Stimulated activated CD4-positive, alpha-beta T cell treated with anti-CD3 and anti-CD28 coated beads, Interleukin-4, amount 100 ng/mL, for 24 hours (primary cell): Measurements from ENCODE around the gene PARD3B.

Experiments used
- DNase-seq: peaks from one replicate; pipeline ENCODE4 v3.0.0-alpha.2; 2020

Gene PARD3B

DNA sequence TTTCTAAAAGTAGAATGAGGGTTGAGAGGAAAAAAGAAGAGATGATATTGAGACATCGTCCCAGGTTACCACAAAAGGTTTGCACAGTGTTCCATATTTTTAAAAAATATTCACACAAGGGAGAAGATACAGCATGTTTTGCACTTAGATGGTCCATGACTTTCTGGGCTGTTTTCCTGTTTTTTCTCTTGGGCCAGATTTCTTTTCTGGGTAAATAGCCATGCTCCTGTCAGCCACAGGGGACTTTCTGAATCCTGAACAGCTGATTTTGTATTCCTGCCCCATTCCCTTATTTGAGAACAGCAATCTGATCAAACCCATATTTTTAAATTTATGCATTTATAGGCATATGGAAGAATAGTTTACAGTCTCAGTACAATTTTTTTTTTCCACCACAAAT is 951.1 kb downstream of the PARD3B start:
- no peak for DNase-seq

DNA sequence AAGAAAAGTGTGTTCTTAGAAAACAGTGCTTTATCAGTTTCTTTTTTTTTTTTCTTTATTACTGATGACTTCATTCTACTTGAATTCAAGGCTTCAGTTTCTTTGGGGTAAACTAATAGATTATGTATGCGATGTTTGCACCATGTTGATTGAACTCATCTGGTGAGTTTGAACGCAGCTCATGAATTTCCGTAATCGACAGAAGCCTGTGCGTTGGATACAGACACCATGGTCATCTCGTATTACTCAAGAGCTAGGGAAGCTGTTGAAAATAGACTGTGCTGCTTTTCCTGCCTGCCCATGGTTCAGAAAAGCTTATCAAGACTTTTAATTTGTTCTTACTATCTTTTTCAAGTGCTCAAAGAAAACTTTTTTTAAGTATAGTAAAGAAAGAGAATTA is 951.5 kb downstream of the PARD3B start:
- no peak for DNase-seq

- DNase-seq = no peak
Observed at GRCh38 chr2:205499006-205499405, 953.7 kb downstream of the PARD3B start.

DNA sequence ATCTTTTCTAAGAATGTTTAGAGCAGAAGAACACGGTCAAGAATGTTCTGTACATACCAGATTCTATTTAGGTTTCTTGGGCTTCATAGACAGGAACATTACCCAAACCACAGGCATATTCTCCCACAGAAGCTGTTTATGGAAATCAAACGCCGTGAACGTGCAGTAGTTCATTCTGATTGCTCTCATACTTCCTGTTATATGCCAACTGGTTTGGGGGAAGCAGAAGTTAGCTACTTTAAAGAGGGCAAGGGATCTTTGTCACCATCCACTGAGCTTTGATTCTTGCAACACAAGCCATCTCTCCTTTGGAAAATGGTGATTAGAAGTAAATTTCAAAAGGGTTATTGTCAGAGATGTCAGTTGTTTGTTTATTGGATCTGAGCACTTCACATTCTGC is 954.8 kb downstream of the PARD3B start:
- DNase-seq = no peak

DNA sequence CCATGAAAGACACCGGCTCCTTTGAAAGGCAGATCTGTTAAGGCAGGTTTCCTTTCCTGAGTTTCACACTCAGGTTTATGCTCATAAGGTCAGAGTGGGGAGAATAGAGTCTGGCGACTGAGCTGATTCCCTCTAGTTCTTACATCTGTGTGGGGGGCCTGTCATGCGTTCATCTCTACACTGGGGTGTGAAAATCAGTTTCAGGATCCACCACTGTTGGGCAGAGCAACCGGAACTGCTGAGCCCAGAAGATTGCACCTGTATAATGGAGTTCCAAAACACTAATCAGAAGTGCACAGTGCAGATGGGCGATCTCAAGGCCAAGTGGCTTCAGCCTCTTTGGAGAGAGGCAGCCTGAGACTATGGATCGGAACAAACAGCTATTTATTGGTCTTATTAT is 955.7 kb downstream of the PARD3B start:
- no peak for DNase-seq

- DNase-seq = no peak
Observed at GRCh38 chr2:205501826-205502225, 956.6 kb downstream of the PARD3B start.

- no peak for DNase-seq
Observed at GRCh38 chr2:205505371-205505770, 960.1 kb downstream of the PARD3B start.

DNA sequence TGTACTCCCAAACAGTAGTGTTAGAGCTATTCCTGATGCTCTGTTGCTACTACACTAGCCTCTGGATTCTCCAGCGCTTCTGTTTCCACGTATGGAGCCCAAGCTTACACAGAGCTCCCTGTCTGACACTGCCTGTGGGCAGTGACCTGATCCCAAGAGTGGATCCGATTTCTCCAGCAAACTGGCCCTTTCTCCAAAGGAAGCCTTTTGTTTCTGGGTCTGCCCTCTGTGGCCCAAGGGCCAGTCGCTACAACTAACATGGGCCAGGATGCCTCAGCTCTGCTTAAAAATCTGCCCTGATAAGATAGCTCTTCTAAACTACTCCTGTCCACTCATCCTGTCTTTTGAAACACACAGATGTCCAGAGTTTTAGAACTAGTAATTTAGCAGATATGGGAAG is 964.4 kb downstream of the PARD3B start:
- DNase-seq = no peak

DNA sequence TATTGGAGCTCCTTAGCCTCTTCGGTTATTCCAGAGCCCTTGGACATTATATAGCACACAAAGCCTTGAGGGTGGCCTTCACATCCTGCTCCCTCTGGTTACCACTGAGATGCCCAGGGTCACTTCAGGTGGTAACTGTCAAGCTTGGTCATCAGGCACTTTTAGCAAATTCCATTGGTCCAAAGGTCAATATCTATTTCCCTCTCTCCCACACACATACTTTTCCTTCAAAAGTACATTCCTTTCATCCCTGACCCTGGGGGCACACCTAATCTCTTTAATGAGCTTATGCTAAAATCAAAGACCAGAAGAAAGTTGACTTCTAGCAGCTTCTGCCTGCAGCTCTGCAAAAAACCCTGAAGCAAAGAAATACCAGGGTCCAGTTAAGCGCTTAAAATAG is 965.1 kb downstream of the PARD3B start:
- DNase-seq = no peak

DNA sequence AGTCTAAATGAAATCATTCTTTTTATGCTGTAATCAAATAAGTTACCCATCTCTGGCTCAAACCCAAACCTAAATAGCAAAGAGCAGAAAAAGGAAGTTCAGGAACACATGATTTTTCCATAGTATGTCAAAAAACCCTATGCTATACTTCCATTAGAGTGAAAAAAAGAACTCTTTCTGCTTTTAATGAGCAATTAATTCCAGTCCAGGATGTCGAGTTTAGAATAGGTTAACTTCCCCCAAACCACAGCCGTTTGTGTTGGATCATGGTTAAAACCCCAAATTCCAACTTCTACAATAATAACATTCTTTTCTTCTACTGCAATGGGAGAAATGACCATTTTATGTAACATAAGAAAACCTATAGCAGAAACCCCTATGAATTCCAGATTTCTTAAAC is 965.9 kb downstream of the PARD3B start:
- DNase-seq = no peak

DNA sequence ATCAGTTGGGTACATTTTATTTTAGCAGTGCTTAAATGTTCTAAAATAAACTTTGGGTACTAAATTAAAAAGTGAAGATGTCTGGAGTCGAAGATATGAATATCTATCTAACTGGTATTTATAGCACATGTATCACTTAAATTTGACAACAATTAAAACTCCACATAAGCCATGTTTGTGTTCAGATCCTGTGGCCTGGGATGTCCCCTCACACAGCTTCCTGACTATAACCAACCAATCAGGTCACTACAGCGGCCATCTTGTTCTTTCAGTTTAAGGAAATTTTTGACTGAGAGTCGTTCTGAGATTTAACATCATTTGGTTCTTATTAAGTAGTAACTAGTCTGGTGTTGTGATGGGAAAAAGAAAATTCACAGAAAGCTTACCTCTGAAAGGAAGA is 966.4 kb downstream of the PARD3B start:
- DNase-seq = no peak

- no peak for DNase-seq
Observed at GRCh38 chr2:205520311-205520710, 975.0 kb downstream of the PARD3B start.

- DNase-seq = no peak
Observed at GRCh38 chr2:205524656-205525055, 979.4 kb downstream of the PARD3B start.

DNA sequence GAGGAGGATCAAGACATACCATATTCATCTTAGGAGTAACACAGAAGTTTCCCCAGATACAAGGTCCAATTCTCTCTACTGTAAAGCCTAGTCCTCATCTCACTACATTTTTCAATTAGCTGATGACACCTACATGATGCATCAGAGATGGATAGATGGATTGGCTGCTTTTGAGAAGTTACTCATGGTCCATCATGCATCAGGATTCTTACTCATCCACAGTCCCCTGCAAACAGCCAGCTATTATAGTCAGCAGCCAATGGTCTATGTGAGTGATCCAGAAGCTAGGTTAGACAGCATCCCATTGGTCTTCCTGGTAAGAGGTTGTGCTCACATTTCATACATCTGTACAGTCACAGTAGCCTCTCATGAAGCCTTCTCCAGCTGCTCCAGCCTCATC is 982.5 kb downstream of the PARD3B start:
- no peak for DNase-seq

DNA sequence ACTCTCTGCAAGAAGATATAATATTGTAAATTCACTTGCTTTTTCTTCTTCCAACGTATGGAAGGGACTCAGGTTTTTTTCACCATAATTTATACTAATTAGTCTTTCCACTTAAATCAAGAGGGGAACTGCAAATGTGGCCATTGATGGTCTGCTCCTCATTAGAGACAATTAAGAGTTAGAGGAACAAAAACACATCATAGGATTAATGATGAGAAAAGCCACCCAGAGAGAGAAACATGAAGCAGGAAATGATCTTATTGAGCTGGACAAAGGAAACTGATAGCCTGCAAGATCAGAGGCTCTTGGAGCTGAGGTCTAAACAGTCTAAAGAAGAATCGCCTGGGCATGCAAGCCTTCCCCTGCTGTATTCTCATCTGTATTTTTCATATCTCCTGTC is 985.8 kb downstream of the PARD3B start:
- no peak for DNase-seq

- DNase-seq = no peak
Observed at GRCh38 chr2:205531489-205532148, 986.3 kb downstream of the PARD3B start.

DNA sequence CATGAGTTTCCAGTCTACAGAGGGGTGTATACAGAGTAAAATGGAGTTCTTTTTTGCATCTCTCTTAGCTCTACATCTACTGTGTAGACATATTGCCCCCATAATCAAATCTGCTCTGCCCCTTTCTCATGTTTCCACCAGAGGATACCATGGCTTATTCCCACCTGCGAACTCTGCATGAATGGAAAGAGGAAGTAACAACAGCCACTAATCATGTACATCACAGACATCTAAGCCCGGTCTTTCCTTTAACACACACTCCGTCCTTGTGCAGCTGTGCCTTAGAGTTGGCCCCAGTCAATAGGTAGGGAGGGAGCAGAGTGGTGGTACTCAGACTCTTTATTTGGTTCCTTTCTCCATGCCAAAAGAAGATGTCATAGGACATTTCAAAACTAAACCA is 989.7 kb downstream of the PARD3B start:
- DNase-seq = no peak

DNA sequence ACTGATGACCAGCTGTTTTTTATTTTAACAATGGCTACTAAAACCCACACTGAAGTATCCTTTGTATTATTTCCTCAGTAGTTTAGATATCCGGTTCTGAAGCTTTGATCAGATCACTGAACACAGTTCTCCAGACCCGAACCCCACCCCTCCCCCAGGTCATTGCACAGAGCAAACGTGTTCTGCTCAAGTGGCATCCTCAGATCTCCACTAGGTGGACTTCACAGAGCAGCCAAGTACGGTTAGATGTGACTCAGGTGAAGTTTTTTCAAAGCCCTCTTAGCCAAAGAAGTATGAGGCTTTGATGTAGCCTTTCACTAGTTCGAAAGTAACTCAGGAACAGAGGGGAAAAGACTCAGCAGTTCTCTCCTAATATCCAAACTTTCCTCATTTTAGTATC is 994.3 kb downstream of the PARD3B start:
- DNase-seq = no peak

GRCh38 chr2:205540036-205540435 is 994.8 kb downstream of the PARD3B start:
- DNase-seq = no peak

DNA sequence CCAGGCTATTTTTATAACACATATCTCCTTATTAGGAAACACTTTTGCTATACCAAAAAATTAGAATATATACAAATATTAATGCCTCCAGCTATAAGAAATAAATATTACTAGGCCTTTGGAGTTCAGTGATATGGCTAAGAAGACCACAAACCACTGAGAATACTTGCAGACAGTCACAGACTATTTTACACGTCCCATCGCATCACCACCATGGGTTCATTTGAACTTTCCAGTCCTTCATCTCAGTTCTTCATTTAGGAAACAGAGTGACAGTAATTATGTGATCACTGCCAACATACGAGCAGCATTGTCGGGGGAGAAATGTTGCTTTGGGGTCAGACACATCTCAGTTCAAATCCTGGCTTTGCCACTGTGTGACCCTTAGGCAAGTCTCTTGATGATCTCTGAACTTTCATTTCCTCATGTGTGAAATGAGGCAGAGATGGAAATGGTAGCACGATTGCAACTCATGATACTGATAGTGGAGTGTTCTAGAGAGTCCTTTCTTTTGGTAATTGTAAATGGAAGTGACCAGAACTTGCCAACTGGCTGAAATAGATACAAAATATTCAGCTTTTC is 998.1 kb downstream of the PARD3B start:
- no peak for DNase-seq

- DNase-seq = no peak
Observed at GRCh38 chr2:205543937-205544702, 998.8 kb downstream of the PARD3B start.

- DNase-seq = no peak
Observed at GRCh38 chr2:205545971-205546816, 1000.9 kb downstream of the PARD3B start.

DNA sequence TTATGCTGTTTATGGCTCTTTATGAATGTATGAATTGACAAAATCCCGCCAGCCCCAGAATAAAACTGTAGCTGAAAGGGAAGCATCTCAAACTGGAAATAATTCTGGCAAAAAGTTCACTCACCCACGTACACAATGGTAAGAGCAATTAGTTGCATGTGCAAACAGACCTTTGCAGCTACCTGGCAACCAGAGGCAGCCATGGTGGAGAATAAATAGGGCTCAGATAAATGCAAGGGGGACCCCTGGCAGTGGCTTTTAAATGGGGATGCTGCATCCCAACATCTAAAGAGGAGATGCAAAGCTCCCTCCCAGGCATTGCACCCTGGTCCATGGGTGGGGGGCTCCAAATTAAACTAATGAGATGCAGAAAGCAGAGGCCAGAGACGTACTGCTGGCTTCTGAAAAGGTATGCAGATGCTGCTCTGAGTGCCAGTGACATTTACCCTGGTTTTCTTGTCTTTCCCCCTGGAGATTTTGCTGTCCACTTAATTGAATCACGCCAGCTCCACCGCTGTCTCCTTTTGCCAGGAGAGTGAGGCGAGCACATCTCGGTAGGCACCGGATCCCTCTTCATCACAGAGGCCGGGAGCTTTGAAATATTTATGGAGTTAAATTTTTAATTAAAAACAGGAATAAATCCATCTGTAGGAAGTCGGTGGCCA is 1010.4 kb downstream of the PARD3B start:
- no peak for DNase-seq
